Hepatocyte (in vitro differentiated cells): Measurements from ENCODE around the gene HRCT1. TPM values are rescaled to one million over a fixed set of nuclear protein-coding genes. Genes with fewer than 3 reads are reported as not detected.

ENCODE experiments used
- DNase-seq: peaks from one replicate; pipeline ENCODE4 v3.0.0-alpha.2; 2016; ENCODE audit warnings: low spot score
- H2AFZ ChIP-seq: fragments of 200-600 bp; sonication (generic); 2 replicates; pipeline ENCODE4 v1.6.0; 2016; ENCODE audit warnings: antibody characterized with exemption, mild to moderate bottlenecking
- H3K27ac ChIP-seq: fragments of 200-600 bp; sonication (generic); 2 replicates; pipeline ENCODE4 v1.5.1; 2016; ENCODE audit warnings: mild to moderate bottlenecking
- H3K27me3 ChIP-seq: fragments of 200-600 bp; sonication (generic); 2 replicates; pipeline ENCODE4 v1.6.1; 2016
- H3K36me3 ChIP-seq: fragments of 200-600 bp; sonication (generic); replicated peaks from 2 replicates; pipeline ENCODE4 v1.5.1; 2016; ENCODE audit warnings: low read depth; ENCODE audit not compliant: insufficient read depth
- H3K4me1 ChIP-seq: fragments of 200-600 bp; sonication (generic); 2 replicates; pipeline ENCODE4 v1.5.1; 2016; ENCODE audit warnings: mild to moderate bottlenecking, moderate library complexity; ENCODE audit not compliant: insufficient read depth
- H3K4me2 ChIP-seq: fragments of 200-600 bp; sonication (generic); 2 replicates; pipeline ENCODE4 v1.6.0; 2016
- H3K4me3 ChIP-seq: fragments of 200-600 bp; sonication (generic); 2 replicates; pipeline ENCODE4 v1.5.1; 2016; ENCODE audit warnings: mild to moderate bottlenecking
- H3K79me2 ChIP-seq: fragments of 200-600 bp; sonication (generic); 2 replicates; pipeline ENCODE4 v1.6.0; 2017; ENCODE audit warnings: mild to moderate bottlenecking
- H3K9me2 ChIP-seq: fragments of 200-600 bp; sonication (generic); replicated peaks from 2 replicates; pipeline ENCODE4 v1.6.0; 2017; ENCODE audit warnings: mild to moderate bottlenecking; ENCODE audit not compliant: insufficient read depth
- H3K9me3 ChIP-seq: fragments of 200-600 bp; sonication (generic); 2 replicates; pipeline ENCODE4 v1.5.1; 2016; ENCODE audit warnings: low read depth, mild to moderate bottlenecking
- H4K20me1 ChIP-seq: fragments of 200-600 bp; sonication (generic); 2 replicates; pipeline ENCODE4 v1.6.0; 2016; ENCODE audit warnings: mild to moderate bottlenecking; ENCODE audit not compliant: insufficient read depth, poor library complexity, severe bottlenecking
- EZH2 ChIP-seq: fragments of 200-600 bp; sonication (generic); IDR thresholded peaks from 2 replicates; pipeline ENCODE4 v1.6.1; 2016; ENCODE audit warnings: antibody characterized with exemption, mild to moderate bottlenecking, borderline replicate concordance
- EZH2phosphoT487 ChIP-seq: fragments of 200-600 bp; sonication (generic); IDR thresholded peaks from one replicate; pipeline ENCODE4 v1.6.1; 2018; ENCODE audit warnings: antibody characterized with exemption, mild to moderate bottlenecking, low read depth, moderate library complexity; ENCODE audit not compliant: unreplicated experiment, severe bottlenecking
- WGBS: methylation state at CpG from one replicate; pipeline ENCODE4 v1.1.6; 2016; ENCODE audit warnings: low lambda C conversion rate; ENCODE audit errors: missing lambda C conversion rate; 5-methylcytosine and 5-hydroxymethylcytosine counted together
- polyA plus RNA-seq: library from polyadenylated mRNA; unstranded; fragments of >200 nt; fragmentation: Nextera tagmentation; extraction: Ambion mirVana; gene quantifications from 2 replicates; pipeline ENCODE4 v1.2.1, GENCODE V29; 2016
- total RNA-seq: library from RNA; depleted of rRNA; stranded (reverse); fragments of >200 nt; gene quantifications from 2 replicates; pipeline ENCODE4 v1.2.3, GENCODE V29; 2014
- TF ChIP-seq, protein P1 (sequence below): fragments of 200-600 bp; sonication (generic); IDR thresholded peaks from 2 replicates; pipeline ENCODE4 v1.5.1; 2016; ENCODE audit warnings: antibody characterized with exemption, mild to moderate bottlenecking; ENCODE audit not compliant: poor library complexity

The HRCT1 gene
- total and polyA plus RNA-seq, 2 experiments from 2014 or later, result 0.90 to 1.8 TPM

DNA sequence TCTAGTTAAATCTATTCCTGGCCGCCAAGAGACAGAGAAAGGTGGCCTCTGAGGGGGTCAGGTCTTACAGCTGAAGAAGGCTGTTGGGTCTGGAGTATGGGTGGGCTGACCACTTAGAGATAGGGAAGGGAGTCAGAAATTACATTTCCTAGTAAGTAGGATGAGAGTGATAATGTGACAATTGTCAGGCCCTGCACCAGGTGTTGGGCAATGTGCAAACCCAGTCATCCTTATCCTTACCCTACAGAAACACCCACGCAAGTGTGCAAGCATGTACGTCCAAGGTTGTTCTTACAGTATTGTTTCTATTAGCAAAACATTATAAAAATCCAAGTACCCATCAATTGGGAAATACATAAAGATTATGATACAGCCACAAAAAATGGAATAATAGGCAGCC, 12.8 kb downstream of the HRCT1 start:
- no peak overlapping the region for H3K4me3 ChIP-seq
- peaks cover 28% of the 10 kb centered on the region for H3K4me1 ChIP-seq
- H3K27me3 ChIP-seq, result no peaks in the 10 kb centered on the region
- no peak for DNase-seq
- no peaks in the 10 kb centered on the region for H3K9me3 ChIP-seq
- H4K20me1 ChIP-seq, result no peaks in the 10 kb centered on the region
- H3K36me3 ChIP-seq, result no peaks in the 10 kb centered on the region
- no peak overlapping the region for H2AFZ ChIP-seq
- WGBS, result 91% methylated on average over 3 of the region's 3 CpGs
- H3K79me2 ChIP-seq, result no peaks in the 10 kb centered on the region
- H3K27ac ChIP-seq, result peak overlapping the region; percentile 87
- TF ChIP-seq EZH2, result no peak
- TF ChIP-seq EZH2phosphoT487, result no peak
- TF ChIP-seq, protein P1, sequence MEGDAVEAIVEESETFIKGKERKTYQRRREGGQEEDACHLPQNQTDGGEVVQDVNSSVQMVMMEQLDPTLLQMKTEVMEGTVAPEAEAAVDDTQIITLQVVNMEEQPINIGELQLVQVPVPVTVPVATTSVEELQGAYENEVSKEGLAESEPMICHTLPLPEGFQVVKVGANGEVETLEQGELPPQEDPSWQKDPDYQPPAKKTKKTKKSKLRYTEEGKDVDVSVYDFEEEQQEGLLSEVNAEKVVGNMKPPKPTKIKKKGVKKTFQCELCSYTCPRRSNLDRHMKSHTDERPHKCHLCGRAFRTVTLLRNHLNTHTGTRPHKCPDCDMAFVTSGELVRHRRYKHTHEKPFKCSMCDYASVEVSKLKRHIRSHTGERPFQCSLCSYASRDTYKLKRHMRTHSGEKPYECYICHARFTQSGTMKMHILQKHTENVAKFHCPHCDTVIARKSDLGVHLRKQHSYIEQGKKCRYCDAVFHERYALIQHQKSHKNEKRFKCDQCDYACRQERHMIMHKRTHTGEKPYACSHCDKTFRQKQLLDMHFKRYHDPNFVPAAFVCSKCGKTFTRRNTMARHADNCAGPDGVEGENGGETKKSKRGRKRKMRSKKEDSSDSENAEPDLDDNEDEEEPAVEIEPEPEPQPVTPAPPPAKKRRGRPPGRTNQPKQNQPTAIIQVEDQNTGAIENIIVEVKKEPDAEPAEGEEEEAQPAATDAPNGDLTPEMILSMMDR, result no peak
- H3K9me2 ChIP-seq, result no peaks in the 10 kb centered on the region
- H3K4me2 ChIP-seq, result peak overlapping the region; percentile 27

DNA sequence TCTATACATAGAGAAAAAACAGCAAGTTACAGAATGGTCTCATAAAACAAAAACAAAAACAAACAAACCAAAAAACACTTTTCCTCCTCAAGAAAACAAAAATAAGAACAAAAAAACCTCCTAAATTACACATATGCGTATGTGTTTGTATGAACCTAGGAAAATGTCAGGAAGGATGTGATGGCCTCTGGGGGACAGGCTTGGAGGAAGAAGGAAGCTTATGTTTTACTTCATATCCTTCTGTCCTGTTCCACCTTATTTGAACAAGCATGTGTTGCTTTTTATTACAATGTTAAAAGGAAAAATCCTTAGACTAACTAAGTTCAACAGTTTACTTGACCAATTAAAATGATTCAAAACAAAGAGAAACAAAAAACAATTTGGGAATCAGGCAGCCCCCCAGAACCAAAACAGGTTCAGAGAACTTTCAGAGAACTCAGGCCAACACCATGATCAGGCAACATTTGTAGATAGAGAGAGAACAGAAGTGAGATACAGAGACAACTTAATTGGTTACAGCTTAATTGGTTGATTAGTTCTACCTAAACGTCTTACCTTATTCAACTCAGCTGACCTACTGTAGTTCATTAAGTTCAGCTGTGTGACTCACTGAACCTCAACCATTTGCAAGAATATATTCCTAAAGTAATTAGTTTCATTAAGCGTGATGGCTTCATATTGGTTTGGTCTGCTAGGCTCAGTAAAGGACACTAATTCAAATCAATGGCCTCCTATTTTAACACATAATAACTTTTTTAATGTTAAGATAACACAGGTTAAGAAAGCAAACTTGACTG, 13.4 kb downstream of the HRCT1 start:
- peak overlapping the region; percentile 27 for H3K4me2 ChIP-seq
- peaks cover 28% of the 10 kb centered on the region for H3K4me1 ChIP-seq
- TF ChIP-seq, protein P1, result no peak
- TF ChIP-seq EZH2phosphoT487 (no peak), EZH2 (no peak)
- H3K27me3 ChIP-seq, result no peaks in the 10 kb centered on the region
- DNase-seq, result no peak
- H4K20me1 ChIP-seq, result no peaks in the 10 kb centered on the region
- H3K36me3 ChIP-seq, result no peaks in the 10 kb centered on the region
- 75% methylated on average over 3 of the region's 3 CpGs for WGBS
- H3K4me3 ChIP-seq, result no peak overlapping the region
- no peaks in the 10 kb centered on the region for H3K79me2 ChIP-seq
- H3K9me3 ChIP-seq, result no peaks in the 10 kb centered on the region
- H3K27ac ChIP-seq, result peak overlapping the region; percentile 87
- no peaks in the 10 kb centered on the region for H3K9me2 ChIP-seq
- H2AFZ ChIP-seq, result no peak overlapping the region

DNA sequence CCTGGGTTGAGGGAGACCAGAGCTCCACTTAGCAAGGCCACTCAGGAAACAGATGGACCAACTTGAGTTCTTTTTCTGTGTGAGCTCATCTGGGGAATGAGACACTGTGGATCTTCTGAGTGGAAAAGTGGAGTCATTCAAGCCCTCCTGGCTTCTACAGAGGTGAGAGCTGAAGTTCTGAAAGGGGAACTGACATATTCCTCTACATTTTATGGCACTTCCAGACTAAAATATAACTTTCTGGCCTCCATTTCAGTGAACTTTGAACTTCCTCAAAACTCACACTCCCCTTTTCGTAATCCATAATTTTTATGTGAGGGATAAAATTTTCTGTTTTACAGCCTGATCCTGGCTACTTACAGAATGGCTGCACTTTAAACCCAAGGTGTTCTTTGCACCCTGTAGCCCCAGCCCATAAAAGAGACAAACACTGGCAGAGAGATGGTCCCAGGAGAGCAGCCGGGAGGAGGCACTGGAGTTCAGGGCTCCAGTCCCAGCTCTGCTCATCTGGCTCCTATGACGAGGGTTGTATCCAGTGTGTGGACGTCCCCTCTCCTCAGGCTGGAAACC, 14.1 kb downstream of the HRCT1 start:
- no peaks in the 10 kb centered on the region for H3K36me3 ChIP-seq
- no peaks in the 10 kb centered on the region for H3K9me3 ChIP-seq
- H3K4me2 ChIP-seq, result peak overlapping the region; percentile 27
- peak; percentile 68 for DNase-seq
- no peak overlapping the region for H2AFZ ChIP-seq
- no peaks in the 10 kb centered on the region for H3K9me2 ChIP-seq
- no peaks in the 10 kb centered on the region for H3K27me3 ChIP-seq
- TF ChIP-seq, protein P1, result peak; percentile 7
- TF ChIP-seq EZH2, result no peak
- no peaks in the 10 kb centered on the region for H4K20me1 ChIP-seq
- WGBS, result 71% methylated on average over 4 of the region's 4 CpGs
- peaks cover 23% of the 10 kb centered on the region for H3K4me1 ChIP-seq
- H3K27ac ChIP-seq, result peak overlapping the region; percentile 87
- H3K79me2 ChIP-seq, result no peaks in the 10 kb centered on the region
- no peak overlapping the region for H3K4me3 ChIP-seq
